Measurements from ENCODE around the gene TJP1.

DNA sequence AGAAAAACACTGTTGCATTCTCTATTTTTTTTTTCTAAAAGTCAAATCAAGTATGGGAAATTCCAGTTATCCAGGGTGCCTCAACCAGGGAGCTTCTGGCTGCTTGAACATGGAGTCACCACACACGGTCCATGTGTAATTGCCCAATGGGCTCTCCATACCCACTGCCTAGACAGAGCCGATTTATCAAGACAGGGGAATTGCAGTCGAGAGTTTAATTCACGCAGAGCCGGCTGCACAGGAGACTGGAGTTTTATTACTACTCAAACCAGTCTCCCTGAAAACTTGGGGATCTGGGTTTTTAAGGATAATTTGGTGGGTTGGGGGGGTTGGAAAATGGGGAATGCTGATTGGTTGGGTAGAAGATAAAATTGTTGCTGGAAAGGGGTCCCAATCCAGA lies 149.8 kb downstream of the TJP1 start:
- TF ChIP-seq POLR2AphosphoS5 (IDR thresholded peaks at IDR 0.05; ENCODE audit: low read depth, low read length), result no peak
- TF ChIP-seq REST (IDR thresholded peaks at IDR 0.05; ENCODE audit: insufficient read depth in 1 of 2, low read depth in 2 of 2, low read length in 2 of 2), result no peak
- no peak for TF ChIP-seq FOXP2 (optimal IDR thresholded peaks at IDR 0.05; ENCODE audit: borderline replicate concordance, extremely low read depth, extremely low read length, insufficient read depth)
- TF ChIP-seq TAF1 (IDR thresholded peaks at IDR 0.05; ENCODE audit: borderline replicate concordance, insufficient read depth, low read length), result no peak
- TF ChIP-seq SIN3A (IDR thresholded peaks at IDR 0.05; ENCODE audit: borderline replicate concordance, insufficient read depth, low read length), result no peak

All from PFSK-1 (cell line).